GOT3 (cell line): ENCODE data around the gene DNAH2.

Experiments
- DNase-seq: peaks from one replicate; lab custom pipeline; 2025; ENCODE audit warnings: mixed read lengths; lab: John Stamatoyannopoulos, UW

Gene DNAH2

GRCh38 chr17:7820231-7820630 lies 102.7 kb downstream of the DNAH2 start:
- DNase-seq: no peak

- DNase-seq: no peak
Measured at GRCh38 chr17:7822126-7822525, 104.6 kb downstream of the DNAH2 start.

GRCh38 chr17:7823581-7824001 lies 106.0 kb downstream of the DNAH2 start:
- no peak for DNase-seq

- DNase-seq: no peak
Measured at GRCh38 chr17:7824021-7824924, 106.7 kb downstream of the DNAH2 start.

- no peak for DNase-seq
Measured at GRCh38 chr17:7825206-7825990, 107.9 kb downstream of the DNAH2 start.

GRCh38 chr17:7830616-7831015 lies 113.1 kb downstream of the DNAH2 start:
- no peak for DNase-seq

- DNase-seq: no peak
Measured at GRCh38 chr17:7831233-7831632, 113.7 kb downstream of the DNAH2 start.

- DNase-seq: no peak
Measured at GRCh38 chr17:7832431-7832830, 114.9 kb downstream of the DNAH2 start.

- no peak for DNase-seq
Measured at GRCh38 chr17:7833011-7833794, 115.7 kb downstream of the DNAH2 start.

GRCh38 chr17:7833795-7834541 lies 116.4 kb downstream of the DNAH2 start, which contains the start of gene KDM6B:
TSS of gene KDM6B (plus strand) at chr17:7834217. CDS start at chr17:7845555, 11,338 bp downstream.
- peak; percentile 63 for DNase-seq

GRCh38 chr17:7834542-7834956 lies 117.0 kb downstream of the DNAH2 start:
- no peak for DNase-seq

GRCh38 chr17:7834957-7835813 lies 117.6 kb downstream of the DNAH2 start:
- DNase-seq: peak; percentile 81

GRCh38 chr17:7835814-7836595 lies 118.5 kb downstream of the DNAH2 start:
- no peak for DNase-seq

GRCh38 chr17:7836596-7837407 lies 119.3 kb downstream of the DNAH2 start:
- DNase-seq: peak; percentile 72

- DNase-seq: no peak
Measured at GRCh38 chr17:7837408-7838088, 120.0 kb downstream of the DNAH2 start.

GRCh38 chr17:7838090-7839075 lies 120.8 kb downstream of the DNAH2 start:
- no peak for DNase-seq
